Measurements from ENCODE around the gene CCDC142. TPM values are rescaled to one million over a fixed set of nuclear protein-coding genes. Genes with fewer than 3 reads are reported as not detected.

The CCDC142 gene
- total and polyA plus RNA-seq, 2 donors (not counting 1 experiment from before 2014, with no cell fraction given), result 13.0 to 61.6 TPM

GRCh38 chr2:74489906-74490305 is 7.1 kb upstream of the CCDC142 start:
- H3K27ac ChIP-seq (ENCODE audit: low read length in 2 of 2), result no peak overlapping the region
- Mint-ChIP-seq H3K4me3 (no peak overlapping the region), H3K27ac (no peak overlapping the region), H3K27me3 (no peaks in the 10 kb centered on the region), H3K4me1 (peaks cover 4% of the 10 kb centered on the region), H3K9me3 (ENCODE audit: insufficient read depth) (no peaks in the 10 kb centered on the region)
- H3K36me3 ChIP-seq (replicated peaks in 1 of 2; ENCODE audit: control extremely low read depth in 1 of 2, control insufficient read depth in 1 of 2, extremely low read depth in 1 of 2, insufficient read depth in 2 of 2, low read length in 1 of 2), result peaks cover 0 to 72% of the 10 kb centered on the region in 2 experiments
- TF ChIP-seq EZH2 (IDR thresholded peaks at IDR 0.05; ENCODE audit: borderline replicate concordance, insufficient read depth, low read depth, low read length, poor library complexity, severe bottlenecking) (no peak), CTCF (IDR thresholded peaks at IDR 0.05) (no peak)
- H3K4me3 ChIP-seq (ENCODE audit: control extremely low read depth in 1 of 5, extremely low read depth in 1 of 5, insufficient read depth in 1 of 5, low read depth in 2 of 5, low read length in 4 of 5), result no peak overlapping the region
- POLR2A ChIA-PET, result no interaction called here
- intact Hi-C loops (cut with micrococcal nuclease), result no loop called here
- H3K79me2 ChIP-seq (ENCODE audit: control insufficient read depth, insufficient read depth, low read length), result peaks cover 26% of the 10 kb centered on the region
- H3K9me3 ChIP-seq (ENCODE audit: control extremely low read depth in 1 of 3, control insufficient read depth in 2 of 3, insufficient read depth in 1 of 3, low read length in 2 of 3), result no peaks in the 10 kb centered on the region
- CTCF ChIA-PET, result interaction anchor here (1.3 kb wide), 1 partner anchor 12 kb away, joined by 3 read pairs; no protein-coding TSS in a partner anchor
- no peak overlapping the region for H3K9ac ChIP-seq (ENCODE audit: low read length)
- ATAC-seq (ENCODE audit: low read depth), result no peak
- no peaks in the 10 kb centered on the region for H3K4me1 ChIP-seq (ENCODE audit: control insufficient read depth in 2 of 2, insufficient read depth in 2 of 2, low read length in 2 of 2)
- no CpG with 5 or more reads among the region's 9 CpGs for WGBS (ENCODE audit: insufficient coverage)
- H3K27me3 ChIP-seq (replicated peaks in 1 of 4; ENCODE audit: control extremely low read depth in 1 of 4, control insufficient read depth in 3 of 4, insufficient read depth in 4 of 4, low read length in 3 of 4), result no peaks in the 10 kb centered on the region
- DNase-seq, result no peak
- H3K4me2 ChIP-seq (replicated peaks; ENCODE audit: low read depth, low read length, poor library complexity, severe bottlenecking), result no peak overlapping the region
- H2AFZ ChIP-seq (ENCODE audit: insufficient read depth, low read depth, low read length, poor library complexity, severe bottlenecking), result no peak overlapping the region
- peaks cover 36% of the 10 kb centered on the region for H4K20me1 ChIP-seq (ENCODE audit: control insufficient read depth, insufficient read depth, low read length, poor library complexity, severe bottlenecking)

GRCh38 chr2:74488643-74489481 is 6.1 kb upstream of the CCDC142 start:
- H3K79me2 ChIP-seq (ENCODE audit: control insufficient read depth, insufficient read depth, low read length), result peaks cover 35% of the 10 kb centered on the region
- POLR2A ChIA-PET, result no interaction called here
- H3K27me3 ChIP-seq (replicated peaks in 1 of 4; ENCODE audit: control extremely low read depth in 1 of 4, control insufficient read depth in 3 of 4, insufficient read depth in 4 of 4, low read length in 3 of 4), result no peaks in the 10 kb centered on the region
- Mint-ChIP-seq H3K27me3 (no peaks in the 10 kb centered on the region), H3K9me3 (ENCODE audit: insufficient read depth) (no peaks in the 10 kb centered on the region), H3K27ac (no peak overlapping the region), H3K4me3 (no peak overlapping the region), H3K4me1 (peaks cover 6% of the 10 kb centered on the region)
- ATAC-seq (ENCODE audit: low read depth) (no peak), DNase-seq (no peak)
- H3K9ac ChIP-seq (ENCODE audit: low read length), result no peak overlapping the region
- CTCF ChIA-PET, result interaction anchor here (0.9 to 1.3 kb wide), 3 partner anchors 13 to 99 kb away, joined by 3 read pairs; no protein-coding TSS in a partner anchor
- peaks cover 40% of the 10 kb centered on the region for H4K20me1 ChIP-seq (ENCODE audit: control insufficient read depth, insufficient read depth, low read length, poor library complexity, severe bottlenecking)
- no peak overlapping the region for H3K4me3 ChIP-seq (ENCODE audit: control extremely low read depth in 1 of 5, extremely low read depth in 1 of 5, insufficient read depth in 1 of 5, low read depth in 2 of 5, low read length in 4 of 5)
- no peak overlapping the region for H3K27ac ChIP-seq (ENCODE audit: low read length in 2 of 2)
- peaks cover 0 to 65% of the 10 kb centered on the region in 2 experiments for H3K36me3 ChIP-seq (replicated peaks in 1 of 2; ENCODE audit: control extremely low read depth in 1 of 2, control insufficient read depth in 1 of 2, extremely low read depth in 1 of 2, insufficient read depth in 2 of 2, low read length in 1 of 2)
- H3K9me3 ChIP-seq (ENCODE audit: control extremely low read depth in 1 of 3, control insufficient read depth in 2 of 3, insufficient read depth in 1 of 3, low read length in 2 of 3), result no peaks in the 10 kb centered on the region
- no peak overlapping the region for H2AFZ ChIP-seq (ENCODE audit: insufficient read depth, low read depth, low read length, poor library complexity, severe bottlenecking)
- peaks cover under 1 to 4% of the 10 kb centered on the region in 2 donors for H3K4me1 ChIP-seq (ENCODE audit: control insufficient read depth in 2 of 2, insufficient read depth in 2 of 2, low read length in 2 of 2)
- H3K4me2 ChIP-seq (replicated peaks; ENCODE audit: low read depth, low read length, poor library complexity, severe bottlenecking), result no peak overlapping the region
- WGBS (ENCODE audit: insufficient coverage), result 97% methylated on average over 6 of the region's 9 CpGs
- TF ChIP-seq EZH2 (IDR thresholded peaks at IDR 0.05; ENCODE audit: borderline replicate concordance, insufficient read depth, low read depth, low read length, poor library complexity, severe bottlenecking) (no peak), CTCF (IDR thresholded peaks at IDR 0.05) (no peak)
- intact Hi-C loops (cut with micrococcal nuclease), result no loop called here
